Endothelial cell (in vitro differentiated cells): ENCODE measurements around the gene ANO4. TPM values are rescaled to one million over a fixed set of nuclear protein-coding genes. Genes with fewer than 3 reads are reported as not detected.

Experiments used
- DNase-seq: peaks from one replicate; pipeline ENCODE4 v3.0.0; 2021; ENCODE audit warnings: low spot score
- H3K27ac Mint-ChIP-seq: one replicate; pipeline ENCODE4 v1.8.0; 2021; ENCODE audit warnings: mixed read lengths, inconsistent platforms; ENCODE audit not compliant: unreplicated experiment
- H3K27me3 Mint-ChIP-seq: one replicate; pipeline ENCODE4 v1.8.0; 2021; ENCODE audit warnings: mild to moderate bottlenecking, moderate library complexity, mixed read lengths, inconsistent platforms; ENCODE audit not compliant: unreplicated experiment
- H3K36me3 Mint-ChIP-seq: one replicate; pipeline ENCODE4 v1.8.0; 2021; ENCODE audit warnings: mild to moderate bottlenecking, low read depth, mixed read lengths, inconsistent platforms; ENCODE audit not compliant: unreplicated experiment
- H3K4me1 Mint-ChIP-seq: one replicate; pipeline ENCODE4 v1.8.0; 2021; ENCODE audit warnings: mild to moderate bottlenecking, mixed read lengths, inconsistent platforms; ENCODE audit not compliant: unreplicated experiment
- H3K4me3 Mint-ChIP-seq: one replicate; pipeline ENCODE4 v1.8.0; 2021; ENCODE audit warnings: mild to moderate bottlenecking, mixed read lengths, inconsistent platforms; ENCODE audit not compliant: unreplicated experiment
- H3K9me3 Mint-ChIP-seq: one replicate; pipeline ENCODE4 v1.8.0; 2021; ENCODE audit warnings: mixed read lengths, inconsistent platforms; ENCODE audit not compliant: unreplicated experiment
- total RNA-seq: library from RNA; stranded (reverse); fragmentation: NEBNext Ultra II Directional; extraction: Animal tissue kit (Norgen Biotek cat#: 25700); gene quantifications from one replicate; pipeline ENCODE4 v1.2.1, GENCODE V29; 2021; ENCODE audit not compliant: unreplicated experiment
- TF ChIP-seq, protein P1 (sequence below): fragments of 200-600 bp; sonication (generic); IDR thresholded peaks from one replicate; pipeline ENCODE4 v1.5.0; 2021; ENCODE audit warnings: antibody characterized with exemption; ENCODE audit not compliant: unreplicated experiment

ANO4 gene
- total RNA-seq, 1 donor from 2014 or later: 1.1 TPM

DNA sequence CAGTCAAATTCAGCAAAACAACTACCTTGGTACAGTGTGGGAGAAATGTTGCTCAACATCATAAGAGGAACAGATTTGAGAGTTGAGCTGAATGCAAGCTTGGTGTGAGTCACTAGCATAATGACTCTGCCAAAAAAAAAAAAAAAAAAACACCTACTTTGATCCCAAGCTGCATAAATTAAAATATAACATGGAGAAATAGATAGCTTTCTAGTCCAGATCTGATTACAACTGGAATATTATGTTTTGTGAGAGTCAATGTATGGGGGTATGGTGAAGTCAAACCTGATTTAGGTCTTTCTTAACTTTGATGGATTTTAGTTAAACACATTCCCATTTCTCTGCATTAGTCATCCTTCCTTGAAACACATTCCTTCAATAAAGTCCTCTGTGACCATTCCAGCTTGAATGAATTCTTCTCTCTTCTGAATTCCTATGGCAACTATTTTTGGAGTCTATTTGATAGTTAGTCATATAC, 227.4 kb downstream of the ANO4 start:
- no peak for DNase-seq
- Mint-ChIP-seq H3K4me3 (no peak overlapping the region), H3K36me3 (no peaks in the 10 kb centered on the region), H3K9me3 (no peaks in the 10 kb centered on the region), H3K4me1 (no peaks in the 10 kb centered on the region), H3K27me3 (no peaks in the 10 kb centered on the region), H3K27ac (no peak overlapping the region)
- TF ChIP-seq, protein P1, sequence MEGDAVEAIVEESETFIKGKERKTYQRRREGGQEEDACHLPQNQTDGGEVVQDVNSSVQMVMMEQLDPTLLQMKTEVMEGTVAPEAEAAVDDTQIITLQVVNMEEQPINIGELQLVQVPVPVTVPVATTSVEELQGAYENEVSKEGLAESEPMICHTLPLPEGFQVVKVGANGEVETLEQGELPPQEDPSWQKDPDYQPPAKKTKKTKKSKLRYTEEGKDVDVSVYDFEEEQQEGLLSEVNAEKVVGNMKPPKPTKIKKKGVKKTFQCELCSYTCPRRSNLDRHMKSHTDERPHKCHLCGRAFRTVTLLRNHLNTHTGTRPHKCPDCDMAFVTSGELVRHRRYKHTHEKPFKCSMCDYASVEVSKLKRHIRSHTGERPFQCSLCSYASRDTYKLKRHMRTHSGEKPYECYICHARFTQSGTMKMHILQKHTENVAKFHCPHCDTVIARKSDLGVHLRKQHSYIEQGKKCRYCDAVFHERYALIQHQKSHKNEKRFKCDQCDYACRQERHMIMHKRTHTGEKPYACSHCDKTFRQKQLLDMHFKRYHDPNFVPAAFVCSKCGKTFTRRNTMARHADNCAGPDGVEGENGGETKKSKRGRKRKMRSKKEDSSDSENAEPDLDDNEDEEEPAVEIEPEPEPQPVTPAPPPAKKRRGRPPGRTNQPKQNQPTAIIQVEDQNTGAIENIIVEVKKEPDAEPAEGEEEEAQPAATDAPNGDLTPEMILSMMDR: no peak

DNA sequence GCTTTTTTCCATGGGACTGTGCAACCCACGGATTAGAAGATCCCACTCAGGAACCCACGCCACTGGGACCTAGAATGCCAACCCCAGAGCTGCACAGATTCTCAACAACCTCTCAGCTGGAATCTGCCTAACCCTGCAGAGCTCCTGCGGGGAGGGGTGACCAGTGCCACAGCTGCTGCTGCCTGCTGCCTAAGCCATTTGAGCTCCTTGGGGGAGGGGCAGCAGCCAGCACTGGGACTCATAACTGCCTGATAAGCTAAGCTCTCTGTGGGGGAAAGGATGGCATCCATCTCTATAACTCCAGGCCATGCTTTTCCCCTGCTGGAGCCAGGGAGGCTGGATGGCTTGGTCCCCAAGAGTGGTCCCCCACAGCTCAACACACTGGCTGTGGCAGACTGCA, 232.6 kb downstream of the ANO4 start:
- Mint-ChIP-seq H3K4me3 (no peak overlapping the region), H3K9me3 (peaks cover 5% of the 10 kb centered on the region), H3K36me3 (no peaks in the 10 kb centered on the region), H3K27ac (no peak overlapping the region), H3K27me3 (no peaks in the 10 kb centered on the region), H3K4me1 (no peaks in the 10 kb centered on the region)
- DNase-seq: no peak
- TF ChIP-seq, protein P1: no peak

DNA sequence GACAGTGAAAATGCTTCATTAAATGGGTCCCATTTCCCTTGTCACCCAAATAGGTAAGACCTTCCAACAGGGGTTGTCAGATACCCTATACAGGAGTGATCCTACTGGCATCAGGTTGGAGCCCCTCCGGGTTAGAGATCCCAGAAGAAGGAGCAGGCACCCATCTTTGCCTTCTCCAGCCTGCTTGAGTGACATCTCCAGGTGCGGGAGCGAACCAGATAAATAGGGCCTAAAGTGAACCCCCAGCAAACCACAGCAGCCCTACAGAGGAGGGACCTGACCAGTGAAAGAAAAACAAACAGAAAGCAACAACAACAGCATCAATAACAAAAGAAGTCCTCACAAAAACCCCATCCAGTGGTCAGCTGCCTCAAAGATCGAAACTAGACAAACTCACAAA, 233.2 kb downstream of the ANO4 start:
- H3K4me1 Mint-ChIP-seq: no peaks in the 10 kb centered on the region
- no peak overlapping the region for H3K27ac Mint-ChIP-seq
- no peak for DNase-seq
- TF ChIP-seq, protein P1: no peak
- H3K4me3 Mint-ChIP-seq: no peak overlapping the region
- H3K36me3 Mint-ChIP-seq: no peaks in the 10 kb centered on the region
- peaks cover 5% of the 10 kb centered on the region for H3K9me3 Mint-ChIP-seq
- no peaks in the 10 kb centered on the region for H3K27me3 Mint-ChIP-seq

DNA sequence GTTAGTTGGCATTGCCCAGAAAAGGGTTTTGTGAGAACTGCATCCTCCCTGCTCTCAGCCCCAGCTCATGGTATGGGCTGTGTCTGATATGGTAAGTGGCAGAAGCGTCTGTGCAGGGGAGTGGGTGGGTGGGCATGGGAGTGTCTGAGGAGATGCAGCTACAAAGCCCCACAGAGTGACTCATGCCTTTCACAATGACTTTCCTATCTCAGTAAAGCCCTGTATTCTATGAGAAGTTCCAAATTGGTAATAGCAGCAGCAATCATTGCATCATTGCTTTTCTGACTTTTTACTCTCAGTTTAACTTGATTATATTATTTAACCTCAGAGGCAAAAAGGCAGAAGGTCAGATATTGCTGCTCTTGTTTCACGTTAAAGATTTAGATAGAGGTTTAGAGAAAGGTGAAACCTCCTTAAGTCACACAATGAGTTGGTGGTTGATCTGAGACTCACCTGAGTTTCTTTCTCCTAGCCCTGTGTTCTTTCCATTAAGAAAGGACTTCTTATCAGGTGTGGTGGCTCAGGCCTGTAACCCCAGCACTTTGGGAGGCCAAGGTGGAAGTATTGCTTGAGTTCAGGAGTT, 243.8 kb downstream of the ANO4 start:
- H3K4me1 Mint-ChIP-seq: no peaks in the 10 kb centered on the region
- TF ChIP-seq, protein P1: no peak
- no peak overlapping the region for H3K27ac Mint-ChIP-seq
- no peak for DNase-seq
- H3K27me3 Mint-ChIP-seq: no peaks in the 10 kb centered on the region
- no peaks in the 10 kb centered on the region for H3K9me3 Mint-ChIP-seq
- H3K4me3 Mint-ChIP-seq: no peak overlapping the region
- no peaks in the 10 kb centered on the region for H3K36me3 Mint-ChIP-seq

DNA sequence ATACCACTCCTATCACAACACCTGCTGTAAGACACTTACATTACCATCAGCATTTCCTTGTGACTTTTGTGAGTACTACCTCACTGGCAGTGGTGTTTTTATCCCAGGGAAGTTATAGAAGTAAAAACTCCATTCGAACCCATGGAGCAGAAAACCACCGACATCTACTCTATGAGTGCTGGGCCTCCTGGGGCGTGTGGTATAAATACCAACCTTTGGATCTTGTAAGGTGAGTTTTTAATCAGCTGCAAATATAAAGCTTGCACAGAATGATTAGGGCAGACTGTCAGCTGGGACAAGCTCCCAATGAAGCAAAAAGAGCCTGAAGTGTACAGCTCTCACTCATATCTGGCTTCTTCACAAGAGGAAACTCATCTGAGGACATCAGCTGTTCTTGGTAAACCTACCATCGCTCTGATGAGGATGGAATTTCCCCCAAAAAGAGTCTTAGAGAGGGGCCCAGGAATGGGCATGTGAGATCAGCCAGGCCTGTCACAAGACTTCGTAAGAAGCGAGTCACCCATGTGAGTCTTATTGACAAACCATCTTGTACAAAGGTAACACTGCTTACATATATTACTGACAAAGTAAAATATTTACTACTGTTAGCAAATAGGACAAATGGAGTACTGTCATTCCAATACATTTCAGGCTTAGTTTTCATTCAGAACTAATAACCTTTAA, 245.4 kb downstream of the ANO4 start:
- no peak for DNase-seq
- H3K9me3 Mint-ChIP-seq: no peaks in the 10 kb centered on the region
- no peaks in the 10 kb centered on the region for H3K4me1 Mint-ChIP-seq
- no peaks in the 10 kb centered on the region for H3K27me3 Mint-ChIP-seq
- TF ChIP-seq, protein P1: no peak
- H3K27ac Mint-ChIP-seq: no peak overlapping the region
- no peak overlapping the region for H3K4me3 Mint-ChIP-seq
- no peaks in the 10 kb centered on the region for H3K36me3 Mint-ChIP-seq
